Activated CD4-positive, CD25-positive, alpha-beta regulatory T cell (primary cell): ENCODE results near the gene OR13F1.
"Not testable (repeated sequence)": the region's sequence is repeated elsewhere in the genome, so short reads cannot be mapped to it uniquely, and the experiment has no call there.

Experiments used
- DNase-seq, 4 experiments: peaks; one replicate each; lab custom pipeline; 2025; lab: John Stamatoyannopoulos, UW

OR13F1 gene

DNA sequence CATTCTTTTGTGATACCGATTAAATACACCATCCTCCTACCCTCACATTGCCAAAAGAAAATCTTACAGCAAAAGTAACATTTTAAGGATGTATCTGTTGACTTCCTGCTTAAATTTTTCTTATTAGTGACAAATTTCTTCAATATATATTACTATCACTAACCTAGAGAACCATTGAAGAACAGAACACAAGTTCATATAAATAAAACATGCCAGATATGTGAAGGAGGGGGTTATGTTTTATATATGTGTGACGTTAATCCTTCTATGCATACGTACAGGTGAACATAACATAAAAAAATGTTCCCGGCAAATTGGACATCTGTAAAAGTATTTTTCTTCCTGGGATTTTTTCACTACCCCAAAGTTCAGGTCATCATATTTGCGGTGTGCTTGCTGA, at the start of gene OR13F1:
Gene OR13F1, plus strand, starts transcription at position 301 of the 400 bp plus-strand sequence. Its CDS starts 0 bp downstream, at position 301.
- DNase-seq, result no peak

- no peak for DNase-seq
These were observed 47.2 kb upstream of the OR13F1 start for GRCh38 chr9:104456831-104457230.

- DNase-seq, result no peak
These were observed 40.2 kb upstream of the OR13F1 start for GRCh38 chr9:104463864-104464263.

DNA sequence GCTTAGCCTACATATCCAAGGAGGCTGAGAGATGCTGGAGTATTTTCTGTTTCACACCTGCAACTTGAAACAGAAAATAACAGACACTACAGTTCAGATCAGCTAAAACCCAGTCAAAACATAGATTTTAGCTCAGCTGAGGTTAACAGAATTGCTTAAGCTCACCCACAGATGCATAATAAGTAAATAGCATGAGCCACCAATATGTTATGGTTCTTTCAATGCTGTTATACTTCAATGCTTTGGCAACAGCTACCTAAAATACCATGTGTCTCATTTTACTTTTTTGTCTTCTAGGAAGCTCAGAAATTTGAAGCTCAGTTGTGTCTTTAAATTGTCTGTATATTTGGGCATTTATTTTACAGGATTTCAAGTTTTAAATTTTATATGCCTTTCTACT, 35.8 kb upstream of the OR13F1 start:
- DNase-seq, result no peak

GRCh38 chr9:104482921-104483570, 21.0 kb upstream of the OR13F1 start:
- DNase-seq, result no peak

GRCh38 chr9:104485014-104485413, 19.0 kb upstream of the OR13F1 start:
- no peak for DNase-seq

DNA sequence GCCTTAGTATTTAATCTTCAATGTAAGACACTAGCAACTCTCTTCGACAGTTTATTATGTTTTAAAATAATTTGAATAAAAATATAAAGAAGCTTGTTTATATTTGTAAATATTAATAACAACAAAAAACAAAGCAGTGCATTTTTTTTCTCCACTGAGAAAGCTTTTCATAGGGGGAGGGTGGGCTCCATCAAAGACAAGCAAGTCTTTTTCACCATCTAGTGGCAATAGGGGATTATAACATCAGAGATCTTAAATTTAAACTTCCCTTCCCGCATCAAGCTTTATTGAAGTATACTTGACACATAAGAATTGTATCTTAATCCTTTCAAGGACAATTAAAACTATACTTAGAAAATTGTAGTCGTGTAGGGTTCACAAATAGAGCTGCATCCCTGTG, 9.3 kb upstream of the OR13F1 start:
- DNase-seq, result no peak

DNA sequence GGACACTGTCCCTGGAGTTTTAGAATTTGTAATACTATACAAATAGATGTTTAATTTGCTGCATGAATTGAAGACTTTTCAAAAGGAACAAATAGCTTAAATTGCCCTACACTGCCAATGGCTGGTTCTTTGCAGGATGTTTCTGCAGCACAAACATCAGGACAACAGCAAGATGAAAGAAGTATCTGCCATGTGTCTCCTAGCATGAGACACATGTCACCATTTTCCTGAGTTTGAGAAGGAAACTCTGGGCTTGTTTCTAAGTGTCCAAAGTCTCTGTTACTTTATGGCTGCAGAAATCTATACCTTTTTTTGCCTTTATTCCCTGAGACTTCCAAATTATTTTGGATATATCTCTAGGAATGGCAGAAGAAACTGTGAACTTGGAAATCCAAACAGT, 623 bp upstream of the OR13F1 start:
- DNase-seq, result no peak

- DNase-seq, result no peak
These were observed 2.5 kb downstream of the OR13F1 start for GRCh38 chr9:104506565-104506964.

DNA sequence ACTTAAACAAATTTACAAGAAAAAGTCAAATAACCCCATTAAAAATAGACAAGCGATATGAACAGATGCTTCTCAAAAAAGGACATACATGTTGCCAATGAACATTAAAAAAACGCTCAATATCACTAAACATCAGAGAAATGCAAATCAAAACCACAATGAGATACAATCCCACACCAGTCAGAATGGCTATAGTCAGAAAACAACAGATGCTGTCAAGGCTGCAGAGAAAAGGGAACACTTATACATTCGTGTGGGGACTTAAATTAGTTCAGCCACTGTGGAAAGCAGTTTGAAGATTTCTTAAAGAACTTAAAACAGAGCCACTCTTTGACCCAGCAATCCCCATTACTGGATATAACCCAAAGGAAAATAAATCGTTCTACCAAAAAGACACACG, 10.8 kb downstream of the OR13F1 start:
- no peak for DNase-seq

GRCh38 chr9:104520241-104520640, 16.2 kb downstream of the OR13F1 start:
- not testable (repeated sequence) for DNase-seq

DNA sequence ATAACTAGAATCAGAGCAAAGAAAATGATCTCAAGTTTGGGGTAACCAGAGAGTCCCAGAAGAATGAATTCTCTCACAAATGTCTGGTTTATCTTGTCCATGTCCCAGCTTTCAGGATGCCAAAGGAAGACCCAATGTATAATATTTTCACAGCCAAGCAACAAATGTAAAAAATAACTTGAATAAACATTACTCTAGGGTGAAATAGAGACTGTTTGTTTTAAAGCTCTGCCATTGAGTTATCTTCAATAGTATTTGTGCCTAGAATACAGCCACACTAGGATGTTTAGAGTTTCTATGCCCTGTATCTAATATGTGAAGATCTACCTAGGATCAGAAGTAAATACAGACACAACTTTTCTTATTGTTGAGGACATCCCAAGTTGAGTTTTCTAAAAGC, 23.0 kb downstream of the OR13F1 start, which contains the start of gene OR13C4:
Gene OR13C4, minus strand, starts transcription at position 101 of the 400 bp plus-strand sequence. Its CDS starts 0 bp downstream, at position 101.
- no peak for DNase-seq

DNA sequence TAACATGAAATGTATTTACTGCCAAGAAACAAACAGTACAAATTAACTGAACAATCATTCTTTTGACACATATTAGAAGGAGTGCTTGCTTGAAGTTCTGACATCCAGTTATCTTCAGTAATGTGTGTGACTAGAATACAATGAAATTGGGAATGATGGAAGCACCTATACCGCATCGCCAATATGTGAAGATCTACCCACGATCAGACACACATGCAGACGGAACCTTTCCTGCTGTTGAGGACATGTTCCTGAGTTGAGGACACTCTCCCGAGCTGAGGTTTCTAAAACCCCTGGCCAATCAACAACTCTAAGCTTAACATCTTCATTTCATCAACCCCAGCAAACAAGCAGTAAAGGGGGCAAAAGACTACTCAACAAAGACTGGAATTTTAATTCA, 32.7 kb downstream of the OR13F1 start, which contains the start of gene OR13C3:
Gene OR13C3, minus strand, starts transcription at position 101 of the 400 bp plus-strand sequence. CDS start 133 bp downstream, outside the sequence.
- no peak for DNase-seq

GRCh38 chr9:104539275-104539674, 35.2 kb downstream of the OR13F1 start:
- no peak for DNase-seq

DNA sequence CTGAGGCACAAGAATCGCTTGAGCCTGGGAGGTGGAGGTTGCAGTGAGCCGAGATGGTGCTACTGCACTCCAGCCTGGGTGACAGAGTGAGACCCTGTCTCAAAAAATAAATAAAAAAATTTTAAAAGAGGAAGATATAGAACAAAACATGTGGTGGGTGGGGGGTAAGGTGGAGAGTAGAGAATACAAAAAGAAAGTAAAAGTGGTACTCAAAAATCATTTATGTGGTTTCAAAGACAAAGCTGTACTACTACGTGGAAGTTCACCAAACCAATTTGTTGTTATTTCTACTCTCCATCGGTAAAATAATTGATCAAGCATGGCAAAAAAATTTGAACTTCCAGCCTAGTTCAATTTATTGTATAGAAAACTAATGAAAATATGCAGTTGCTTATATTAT, 40.6 kb downstream of the OR13F1 start:
- no peak for DNase-seq

GRCh38 chr9:104553261-104553660, 49.2 kb downstream of the OR13F1 start:
- DNase-seq, result no peak
